ENCODE data around the gene PROZ.
"Not testable (repeated sequence)": the region's sequence is repeated elsewhere in the genome, so short reads cannot be mapped to it uniquely, and the experiment has no call there.

Gene PROZ, protein sequence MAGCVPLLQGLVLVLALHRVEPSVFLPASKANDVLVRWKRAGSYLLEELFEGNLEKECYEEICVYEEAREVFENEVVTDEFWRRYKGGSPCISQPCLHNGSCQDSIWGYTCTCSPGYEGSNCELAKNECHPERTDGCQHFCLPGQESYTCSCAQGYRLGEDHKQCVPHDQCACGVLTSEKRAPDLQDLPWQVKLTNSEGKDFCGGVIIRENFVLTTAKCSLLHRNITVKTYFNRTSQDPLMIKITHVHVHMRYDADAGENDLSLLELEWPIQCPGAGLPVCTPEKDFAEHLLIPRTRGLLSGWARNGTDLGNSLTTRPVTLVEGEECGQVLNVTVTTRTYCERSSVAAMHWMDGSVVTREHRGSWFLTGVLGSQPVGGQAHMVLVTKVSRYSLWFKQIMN

DNA sequence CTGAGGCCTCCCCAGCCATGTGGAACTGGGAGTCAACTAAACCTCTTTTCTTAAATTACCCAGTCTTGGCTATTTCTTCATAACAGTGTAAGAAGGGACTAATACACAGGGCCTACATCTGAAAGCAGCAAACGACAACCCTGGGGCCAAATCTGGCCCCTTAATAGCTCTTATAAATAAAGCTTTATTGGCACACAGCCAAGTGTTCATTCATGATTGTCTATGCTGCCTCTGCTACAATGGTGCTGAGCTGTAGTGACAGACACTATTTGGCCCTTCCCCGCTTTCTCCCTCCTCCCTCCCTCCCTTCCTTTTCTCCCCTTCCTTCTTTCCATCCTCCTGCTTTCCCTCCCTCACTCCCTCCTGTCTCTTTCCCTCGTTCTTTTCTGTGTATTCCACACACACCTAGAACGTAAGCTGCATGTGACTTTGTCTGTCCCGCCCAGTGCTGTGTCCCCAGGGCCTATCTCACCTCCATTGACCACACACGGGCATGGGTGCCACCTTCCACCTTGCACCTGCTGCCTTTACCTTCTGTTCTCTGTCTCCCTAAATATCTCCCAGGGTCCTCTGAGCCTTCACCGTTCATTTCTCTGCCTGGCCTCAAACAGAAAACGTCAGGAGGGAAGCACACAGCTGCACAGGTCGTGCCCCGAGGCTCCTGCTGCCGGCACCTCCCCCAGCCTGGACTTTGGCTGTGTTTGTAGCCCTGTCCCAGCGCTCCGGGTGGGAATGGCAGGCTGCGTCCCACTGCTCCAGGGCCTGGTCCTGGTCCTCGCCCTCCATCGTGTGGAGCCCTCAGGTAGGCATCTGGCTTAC is at the start of gene PROZ:
Gene PROZ, plus strand, starts transcription at position 720 of the 819 bp plus-strand sequence. Its CDS starts 13 bp downstream, at position 733.
- no peak for DNase-seq (ENCODE audit: low spot score)

DNA sequence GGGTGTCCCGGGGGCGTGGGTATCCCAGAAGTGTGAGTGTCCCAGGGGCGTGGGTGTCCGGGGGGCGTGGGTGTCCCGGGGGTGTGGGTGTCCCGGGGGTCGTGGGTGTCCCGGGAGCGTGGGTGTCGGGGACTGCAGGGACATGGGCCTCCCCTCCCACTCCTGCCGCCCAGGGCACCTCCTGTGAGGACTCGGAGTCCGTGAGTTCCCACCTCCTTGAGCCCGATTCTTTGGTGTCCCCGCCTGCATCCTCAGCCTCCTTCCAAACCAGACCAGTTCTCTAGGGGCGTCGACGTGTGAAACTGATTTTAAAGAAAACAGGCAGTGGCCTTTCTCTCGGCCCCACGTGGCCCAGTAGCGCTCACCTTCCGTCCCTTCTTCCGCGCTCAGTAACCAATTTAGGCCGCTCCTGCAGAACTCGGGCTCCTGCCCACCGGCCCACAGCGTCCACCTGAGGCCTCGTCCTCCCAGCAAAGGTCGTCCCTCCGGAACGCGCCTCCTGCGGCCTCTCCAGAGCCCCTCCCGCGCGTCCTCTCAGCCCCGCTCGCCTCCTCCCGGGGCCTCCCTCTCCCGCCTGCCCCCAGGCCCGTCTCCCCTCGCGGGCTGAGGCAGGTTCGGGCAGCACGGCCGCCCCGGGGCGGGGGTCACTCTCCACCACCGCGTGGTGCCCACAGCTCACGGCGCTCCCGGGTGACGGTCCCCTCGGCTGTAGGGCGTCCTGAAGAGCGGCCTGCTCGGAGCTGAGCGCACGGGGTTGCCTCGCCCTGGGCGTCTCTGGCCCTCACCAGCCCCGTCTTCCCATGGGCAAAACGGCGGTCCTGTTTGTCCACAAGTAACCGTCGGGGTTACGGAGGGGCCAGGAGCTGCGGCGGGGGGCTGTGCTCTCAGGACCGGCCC is 49.0 kb upstream of the PROZ start:
- no peak for DNase-seq (ENCODE audit: low spot score)

DNA sequence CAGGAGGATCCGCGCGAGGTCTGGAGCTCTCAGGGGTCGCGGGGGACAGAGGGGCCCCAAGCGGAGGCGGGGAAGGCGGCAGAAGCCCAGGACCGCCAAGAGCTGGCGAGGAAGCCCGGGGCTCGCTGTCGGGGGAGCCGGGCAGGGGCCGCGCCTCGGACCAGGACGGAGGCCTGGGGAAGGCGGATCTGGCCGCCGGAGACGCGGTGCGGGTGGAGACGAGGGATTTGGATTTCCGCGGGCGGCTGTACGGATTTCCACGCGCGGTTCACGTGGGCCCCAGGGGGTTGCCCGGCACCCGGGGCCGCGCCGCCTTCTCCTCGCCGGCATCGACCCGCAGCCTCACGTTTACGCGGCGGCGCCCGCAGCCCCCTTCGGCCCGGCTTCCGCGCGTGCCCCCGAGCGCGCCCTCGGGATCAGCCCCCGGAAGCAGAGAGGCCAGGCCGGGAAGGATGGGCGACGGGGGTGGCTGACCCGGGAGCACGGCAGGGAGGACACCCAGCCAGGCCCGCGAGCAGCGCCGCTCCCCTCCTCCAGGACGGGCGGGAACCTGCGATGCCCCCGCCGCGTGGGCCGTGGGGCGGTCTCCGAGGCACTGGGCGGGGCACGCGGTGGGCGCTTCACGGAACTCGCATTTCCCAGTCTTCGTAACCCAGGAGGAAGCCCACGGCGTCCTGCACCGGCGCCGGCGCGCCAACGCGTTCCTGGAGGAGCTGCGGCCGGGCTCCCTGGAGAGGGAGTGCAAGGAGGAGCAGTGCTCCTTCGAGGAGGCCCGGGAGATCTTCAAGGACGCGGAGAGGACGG is 48.2 kb upstream of the PROZ start:
- DNase-seq (ENCODE audit: low spot score), result peak; percentile 69

DNA sequence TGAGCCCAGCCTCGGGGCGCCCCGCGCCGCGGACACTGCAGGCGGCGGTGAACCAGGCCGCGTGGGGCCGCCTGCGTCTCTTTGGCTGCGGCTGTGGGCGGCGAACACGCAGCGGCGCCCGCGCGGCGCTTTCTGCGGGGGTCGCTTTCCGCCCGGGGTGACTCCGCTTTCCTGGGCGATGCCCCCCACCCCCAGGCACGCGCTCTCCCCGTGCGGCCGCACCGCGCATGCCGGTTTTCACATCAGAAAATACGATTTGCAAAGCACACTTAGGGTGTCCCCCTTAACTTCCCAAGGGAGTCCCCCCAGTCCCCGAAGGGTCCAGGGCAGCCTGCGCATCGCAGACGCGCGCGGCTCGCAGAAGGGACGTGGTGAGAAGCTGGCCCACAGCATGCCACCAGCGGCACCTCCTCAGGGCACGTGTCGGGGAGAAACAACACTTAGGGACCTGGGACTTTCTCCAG is 47.6 kb upstream of the PROZ start:
- DNase-seq (ENCODE audit: low spot score), result no peak

DNA sequence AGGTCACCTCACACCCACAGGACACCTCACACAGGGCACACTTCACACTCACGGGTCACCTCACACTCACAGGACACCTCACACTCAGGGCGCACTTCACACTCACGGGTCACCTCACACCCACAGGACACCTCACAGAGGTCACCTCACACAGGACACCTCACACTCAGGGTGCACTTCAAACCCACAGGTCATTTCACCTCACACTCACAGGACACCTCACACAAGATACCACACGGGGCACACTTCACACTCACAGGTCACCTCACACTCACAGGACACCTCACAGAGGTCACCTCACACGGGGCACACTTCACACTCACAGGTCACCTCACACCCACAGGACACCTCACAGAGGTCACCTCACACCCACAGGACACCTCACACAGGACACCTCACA is 46.6 kb upstream of the PROZ start:
- peak; percentile 41 for DNase-seq (ENCODE audit: low spot score)

DNA sequence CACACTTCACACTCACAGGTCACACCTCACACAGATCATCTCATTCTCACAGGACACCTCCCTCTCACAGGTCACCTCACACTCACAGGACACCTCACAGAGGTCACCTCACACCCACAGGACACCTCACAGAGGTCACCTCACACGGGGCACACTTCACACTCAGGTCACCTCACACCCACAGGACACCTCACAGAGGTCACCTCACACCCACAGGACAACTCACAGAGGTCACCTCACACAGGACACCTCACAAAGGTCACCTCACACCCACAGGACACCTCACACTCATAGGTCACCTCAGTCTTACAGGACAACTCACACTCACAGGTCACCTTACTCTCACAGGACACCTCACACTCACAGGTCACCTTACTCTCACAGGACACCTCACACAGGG is 46.0 kb upstream of the PROZ start:
- DNase-seq (ENCODE audit: low spot score), result not testable (repeated sequence)

DNA sequence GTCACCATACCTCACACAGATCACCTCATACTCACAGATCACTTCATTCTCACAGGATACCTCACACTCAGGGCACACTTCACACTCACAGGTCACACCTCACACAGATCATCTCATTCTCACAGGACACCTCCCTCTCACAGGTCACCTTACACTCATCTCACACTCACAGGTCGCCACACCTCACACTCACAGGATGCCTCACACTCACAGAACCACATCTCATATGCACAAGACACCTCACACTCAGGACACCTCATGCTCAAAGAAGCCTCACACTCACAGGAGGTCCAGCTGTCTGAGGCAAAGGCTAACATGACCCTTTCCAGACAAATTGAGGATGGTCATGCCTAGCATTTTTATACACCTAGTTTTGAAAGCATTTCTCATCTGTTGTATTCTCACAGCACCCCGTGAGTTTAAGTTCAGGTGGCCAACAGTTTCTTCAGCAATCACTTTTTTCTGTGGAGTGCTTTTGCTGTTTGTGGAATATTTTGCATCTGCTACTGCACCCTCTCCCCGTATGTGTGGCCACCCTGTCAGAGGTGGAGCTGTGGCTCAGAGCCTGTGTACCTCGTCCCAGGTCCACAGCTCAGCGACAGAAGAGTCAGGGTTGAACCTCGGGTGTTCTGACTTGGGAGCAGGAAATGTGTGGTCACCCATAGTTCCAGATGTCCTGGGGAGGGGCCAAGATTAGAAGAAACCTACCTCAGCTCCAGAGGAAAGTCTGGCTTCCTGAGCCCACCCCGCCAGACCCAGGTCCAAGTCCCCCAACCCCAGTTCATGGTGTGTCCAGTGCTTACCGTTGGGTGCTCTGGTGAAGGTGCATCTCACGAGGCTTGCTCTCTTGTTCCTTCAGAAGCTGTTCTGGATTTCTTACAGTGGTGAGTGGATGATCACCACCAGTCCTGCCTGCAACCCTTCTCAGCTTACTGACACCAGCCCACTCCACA is 45.3 kb upstream of the PROZ start:
- peak; percentile 49 for DNase-seq (ENCODE audit: low spot score)

DNA sequence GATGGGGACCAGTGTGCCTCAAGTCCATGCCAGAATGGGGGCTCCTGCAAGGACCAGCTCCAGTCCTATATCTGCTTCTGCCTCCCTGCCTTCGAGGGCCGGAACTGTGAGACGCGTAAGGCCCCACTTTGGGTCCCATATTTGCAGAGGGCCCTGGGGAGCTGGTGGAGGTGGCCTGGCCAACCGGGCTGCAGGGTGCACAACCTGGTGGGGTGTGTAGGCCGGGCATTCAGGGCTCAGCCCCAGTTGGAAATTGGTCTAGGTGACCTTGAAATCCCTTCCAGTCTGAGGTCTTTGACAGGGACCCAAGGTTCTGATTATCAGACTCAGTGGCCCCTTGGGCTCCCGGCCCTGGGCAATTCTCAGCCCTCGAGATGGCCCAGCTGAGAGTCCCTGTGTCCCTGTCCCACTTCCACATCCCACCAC is 44.6 kb upstream of the PROZ start:
- peak; percentile 49 for DNase-seq (ENCODE audit: low spot score)

DNA sequence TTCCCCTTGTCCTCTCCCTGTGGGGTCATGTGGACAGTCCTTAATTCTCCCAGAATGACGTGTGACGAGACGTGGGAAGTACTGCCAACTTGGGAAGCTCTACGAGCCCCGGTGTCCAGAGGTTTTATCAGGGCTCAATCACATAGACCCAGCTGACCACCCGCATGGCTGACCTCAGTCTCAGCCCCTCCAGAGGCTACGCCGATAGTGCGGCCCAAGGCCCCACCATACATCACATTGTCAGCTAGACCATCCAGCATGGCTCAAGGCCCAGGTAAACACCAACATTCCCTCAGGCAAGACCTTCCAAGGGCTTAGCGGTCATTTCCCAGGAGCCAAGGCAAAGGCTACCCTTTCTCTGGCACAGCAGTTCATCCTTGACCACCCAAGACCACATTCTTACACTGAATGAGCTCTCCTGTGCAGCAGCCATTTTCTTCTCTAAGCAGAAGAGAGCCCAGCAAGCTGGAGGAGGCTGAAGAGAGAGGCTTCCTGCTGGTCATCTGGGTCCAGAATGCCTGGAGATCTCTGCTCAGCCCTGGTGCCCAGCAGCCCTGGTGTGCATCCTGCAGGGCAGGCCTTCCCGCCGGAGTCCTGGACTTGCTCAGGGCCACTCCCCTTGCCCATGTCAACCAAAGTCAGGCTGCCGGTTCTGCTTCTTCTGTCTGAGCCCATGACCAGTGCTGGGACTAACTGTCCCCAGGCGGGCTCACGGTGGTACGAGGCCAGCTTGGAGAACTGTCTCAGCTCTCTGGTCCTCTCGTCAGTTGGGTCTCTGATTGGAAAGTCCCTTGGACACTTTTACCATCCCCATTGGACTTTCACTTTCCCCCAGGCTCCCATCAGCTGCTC is 43.7 kb upstream of the PROZ start:
- DNase-seq (ENCODE audit: low spot score), result peak; percentile 61

DNA sequence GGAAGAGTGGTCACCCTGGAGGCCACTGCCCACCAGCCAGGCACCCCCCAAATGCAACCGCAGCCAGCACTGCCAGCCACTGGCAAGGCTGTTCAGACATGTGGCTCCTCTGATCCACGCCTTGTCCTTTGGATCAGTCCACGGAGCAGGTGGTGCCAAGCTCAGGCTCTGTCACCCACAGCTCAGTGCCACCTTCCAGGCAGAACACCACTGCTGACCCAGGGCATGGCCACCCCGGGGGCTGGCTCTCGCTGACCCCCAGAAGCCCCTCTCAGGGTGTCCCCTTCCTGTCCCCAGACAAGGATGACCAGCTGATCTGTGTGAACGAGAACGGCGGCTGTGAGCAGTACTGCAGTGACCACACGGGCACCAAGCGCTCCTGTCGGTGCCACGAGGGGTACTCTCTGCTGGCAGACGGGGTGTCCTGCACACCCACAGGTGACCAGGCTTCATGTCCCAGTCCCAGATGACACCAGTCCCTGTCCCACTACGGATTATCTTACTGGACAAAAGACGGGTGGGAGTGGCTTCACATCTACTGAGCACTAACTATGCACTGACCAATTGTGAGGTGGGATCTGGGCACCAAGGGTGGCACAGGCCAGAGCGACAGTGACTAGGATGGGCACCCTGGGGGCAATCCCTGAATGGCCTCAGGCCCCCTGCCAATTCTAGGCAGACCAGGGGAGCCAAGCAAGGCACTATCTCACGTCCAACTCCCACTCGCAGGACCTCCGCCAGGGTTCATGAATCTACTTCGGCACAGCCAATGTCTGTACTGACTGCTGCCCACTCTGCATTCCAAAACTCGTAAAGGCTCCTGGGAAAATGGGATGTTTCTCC is 42.9 kb upstream of the PROZ start:
- DNase-seq (ENCODE audit: low spot score), result peak; percentile 49

DNA sequence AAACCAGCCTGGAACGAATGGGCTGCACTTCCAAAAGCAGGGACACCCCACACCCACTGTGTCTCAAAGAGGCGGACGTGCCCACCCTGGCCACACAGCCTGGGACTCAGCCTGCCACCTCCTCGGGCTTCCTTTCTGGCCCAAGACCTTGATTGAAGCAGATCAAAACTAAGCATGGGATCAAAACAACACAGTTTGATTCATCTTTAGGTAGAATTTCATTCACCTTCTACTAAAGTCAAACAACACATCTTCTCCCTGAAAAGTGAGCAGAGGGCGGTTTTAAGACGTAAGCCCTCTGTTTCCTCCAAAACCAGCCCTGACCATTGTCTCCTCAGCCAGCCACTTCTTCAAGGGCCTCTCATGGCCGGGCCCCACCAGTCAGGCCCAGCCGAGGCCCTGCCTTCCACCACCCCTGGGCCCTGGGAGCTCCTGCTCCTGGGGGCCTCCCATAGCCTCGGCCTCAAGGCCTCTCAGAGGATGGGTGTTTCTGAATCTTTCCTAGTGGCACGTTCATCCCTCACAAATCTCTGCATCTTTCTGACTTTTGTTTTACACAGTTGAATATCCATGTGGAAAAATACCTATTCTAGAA is 42.1 kb upstream of the PROZ start:
- DNase-seq (ENCODE audit: low spot score), result peak; percentile 25

DNA sequence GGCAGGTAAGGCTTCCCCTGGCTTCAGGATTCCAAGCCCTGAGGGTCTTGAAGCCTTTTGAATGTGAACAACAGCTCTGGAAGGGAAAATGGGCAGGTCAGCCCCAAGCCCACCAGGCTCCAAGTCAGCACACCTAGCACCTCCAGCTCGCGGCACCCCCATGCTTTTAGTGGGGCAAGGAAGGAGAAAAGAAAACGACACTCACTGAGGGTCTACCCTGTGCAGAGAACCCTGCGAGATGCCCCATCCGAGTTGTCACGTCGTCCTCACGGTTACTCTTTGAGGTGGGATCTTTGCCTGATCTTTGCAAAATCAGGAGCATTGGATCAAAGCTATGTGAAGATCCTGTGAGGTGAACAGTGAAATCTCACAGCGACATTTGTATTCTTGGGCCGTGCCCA is 41.6 kb upstream of the PROZ start:
- DNase-seq (ENCODE audit: low spot score), result peak; percentile 48

DNA sequence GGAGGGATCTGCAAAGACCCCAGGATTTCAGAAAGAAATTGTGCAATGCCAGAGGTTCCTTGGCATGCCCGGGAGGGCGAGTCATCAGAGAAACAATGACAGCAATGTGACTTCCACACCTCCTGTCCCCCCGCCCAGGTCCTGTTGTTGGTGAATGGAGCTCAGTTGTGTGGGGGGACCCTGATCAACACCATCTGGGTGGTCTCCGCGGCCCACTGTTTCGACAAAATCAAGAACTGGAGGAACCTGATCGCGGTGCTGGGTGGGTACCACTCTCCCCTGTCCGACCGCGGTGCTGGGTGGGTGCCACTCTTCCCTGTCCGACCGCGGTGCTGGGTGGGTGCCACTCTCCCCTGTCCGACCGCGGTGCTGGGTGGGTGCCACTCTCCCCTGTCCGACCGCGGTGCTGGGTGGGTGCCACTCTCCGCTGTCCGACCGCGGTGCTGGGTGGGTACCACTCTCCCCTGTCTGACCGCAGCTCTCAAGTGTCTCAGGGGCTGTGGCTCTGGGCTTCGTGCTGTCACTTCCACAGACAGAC is 41.0 kb upstream of the PROZ start:
- DNase-seq (ENCODE audit: low spot score), result peak; percentile 34

DNA sequence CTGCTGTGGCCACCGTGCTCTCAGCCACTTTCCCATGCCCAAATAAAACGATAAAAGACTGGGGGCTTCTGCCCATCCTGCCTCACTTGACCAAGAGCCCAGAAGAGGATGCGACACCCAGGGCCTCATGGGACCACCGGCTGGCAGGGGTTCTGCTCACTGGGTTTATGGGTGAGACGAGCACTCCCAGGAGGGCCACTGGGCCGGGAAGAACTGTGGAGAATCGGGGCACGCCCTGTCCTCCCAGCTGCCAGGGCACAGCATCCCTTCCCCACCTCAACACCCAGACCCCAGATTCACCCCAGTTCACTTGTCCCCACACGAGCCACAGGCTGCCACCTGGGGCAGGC is 40.6 kb upstream of the PROZ start:
- no peak for DNase-seq (ENCODE audit: low spot score)

DNA sequence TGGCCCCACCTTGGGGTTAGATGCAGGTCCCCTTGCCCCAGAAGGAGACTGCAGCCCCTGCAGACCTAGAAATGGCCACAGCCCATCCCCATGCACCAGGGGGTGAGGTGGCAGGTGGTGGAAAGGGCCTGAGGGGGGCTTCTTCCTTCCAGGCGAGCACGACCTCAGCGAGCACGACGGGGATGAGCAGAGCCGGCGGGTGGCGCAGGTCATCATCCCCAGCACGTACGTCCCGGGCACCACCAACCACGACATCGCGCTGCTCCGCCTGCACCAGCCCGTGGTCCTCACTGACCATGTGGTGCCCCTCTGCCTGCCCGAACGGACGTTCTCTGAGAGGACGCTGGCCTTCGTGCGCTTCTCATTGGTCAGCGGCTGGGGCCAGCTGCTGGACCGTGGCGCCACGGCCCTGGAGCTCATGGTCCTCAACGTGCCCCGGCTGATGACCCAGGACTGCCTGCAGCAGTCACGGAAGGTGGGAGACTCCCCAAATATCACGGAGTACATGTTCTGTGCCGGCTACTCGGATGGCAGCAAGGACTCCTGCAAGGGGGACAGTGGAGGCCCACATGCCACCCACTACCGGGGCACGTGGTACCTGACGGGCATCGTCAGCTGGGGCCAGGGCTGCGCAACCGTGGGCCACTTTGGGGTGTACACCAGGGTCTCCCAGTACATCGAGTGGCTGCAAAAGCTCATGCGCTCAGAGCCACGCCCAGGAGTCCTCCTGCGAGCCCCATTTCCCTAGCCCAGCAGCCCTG is 40.0 kb upstream of the PROZ start:
- peak; percentile 58 for DNase-seq (ENCODE audit: low spot score)

DNA sequence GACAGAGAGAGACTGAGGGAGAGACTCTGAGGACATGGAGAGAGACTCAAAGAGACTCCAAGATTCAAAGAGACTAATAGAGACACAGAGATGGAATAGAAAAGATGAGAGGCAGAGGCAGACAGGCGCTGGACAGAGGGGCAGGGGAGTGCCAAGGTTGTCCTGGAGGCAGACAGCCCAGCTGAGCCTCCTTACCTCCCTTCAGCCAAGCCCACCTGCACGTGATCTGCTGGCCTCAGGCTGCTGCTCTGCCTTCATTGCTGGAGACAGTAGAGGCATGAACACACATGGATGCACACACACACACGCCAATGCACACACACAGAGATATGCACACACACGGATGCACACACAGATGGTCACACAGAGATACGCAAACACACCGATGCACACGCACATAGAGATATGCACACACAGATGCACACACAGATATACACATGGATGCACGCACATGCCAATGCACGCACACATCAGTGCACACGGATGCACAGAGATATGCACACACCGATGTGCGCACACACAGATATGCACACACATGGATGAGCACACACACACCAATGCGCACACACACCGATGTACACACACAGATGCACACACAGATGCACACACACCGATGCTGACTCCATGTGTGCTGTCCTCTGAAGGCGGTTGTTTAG is 39.2 kb upstream of the PROZ start:
- DNase-seq (ENCODE audit: low spot score), result peak; percentile 25
